ENCODE measurements around the gene SPRR5. TPM values are rescaled to one million over a fixed set of nuclear protein-coding genes. Genes with fewer than 3 reads are reported as not detected.

Gene SPRR5, protein sequence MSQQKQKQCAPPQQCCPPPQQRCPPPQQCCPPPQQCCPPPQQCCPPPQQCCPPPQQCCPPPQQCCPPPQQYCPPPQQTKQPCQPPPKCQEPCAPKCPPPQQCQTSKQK
- total RNA-seq (2014; rRNA removed; shearing (Covaris generic)): not detected in 2 replicates
- polyA plus RNA-seq (2014; cell fraction: nucleus; rRNA removed): not detected in 2 replicates

DNA sequence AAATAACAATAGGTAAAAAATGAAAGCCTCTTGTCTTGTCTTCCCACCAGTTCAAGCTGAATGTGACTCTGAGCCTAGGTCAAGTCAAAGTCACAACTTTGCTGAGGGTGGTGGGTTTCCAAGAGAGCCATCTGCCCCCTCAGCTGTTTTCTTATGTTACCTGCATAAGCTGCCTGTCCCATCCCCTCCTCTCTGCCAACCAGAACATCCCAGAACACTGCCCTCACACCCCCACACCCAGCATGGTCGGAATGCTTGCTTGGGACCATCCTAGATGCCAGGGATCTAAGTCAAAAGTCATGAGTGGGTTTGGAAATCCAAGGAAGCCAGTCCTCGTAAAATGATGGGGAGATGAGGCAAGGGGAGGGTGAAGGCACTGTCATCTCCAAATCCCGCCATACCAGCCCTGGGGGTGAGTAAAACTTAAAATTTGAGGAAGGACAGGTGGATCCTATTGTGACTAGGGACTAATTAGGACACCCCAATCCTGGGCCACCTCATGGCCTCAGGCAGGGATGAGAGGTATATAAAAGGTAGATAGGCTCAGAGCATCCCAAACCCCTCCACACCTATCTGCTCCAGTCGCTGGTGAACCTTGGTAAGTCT lies at the start of gene SPRR5:
Gene SPRR5 (plus strand): TSS at position 556 of the 606 bp plus-strand sequence. CDS start 1,349 bp downstream, outside the sequence.
- no peak for DNase-seq (ENCODE audit: extremely low read depth, low read depth)

DNA sequence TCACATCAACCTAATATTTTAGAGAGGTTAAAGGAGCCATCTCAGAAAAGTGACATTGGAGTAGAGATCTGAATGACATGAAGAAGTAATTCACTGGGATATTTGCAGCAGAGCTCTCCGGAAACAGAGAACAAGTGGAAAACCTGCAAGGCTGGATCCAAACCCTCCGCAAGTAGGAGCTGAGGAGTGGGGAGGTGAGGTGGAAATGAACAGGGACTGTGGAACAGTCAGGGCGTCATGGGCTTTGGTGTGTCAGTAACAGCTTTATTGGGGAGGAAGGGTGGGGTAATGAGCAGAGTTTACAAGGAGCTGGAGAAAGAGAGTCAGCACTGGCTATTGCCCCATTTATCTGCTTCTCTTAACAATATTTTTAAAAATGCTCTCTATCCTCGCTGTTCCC lies 48.0 kb upstream of the SPRR5 start:
- DNase-seq (ENCODE audit: extremely low read depth, low read depth): no peak

DNA sequence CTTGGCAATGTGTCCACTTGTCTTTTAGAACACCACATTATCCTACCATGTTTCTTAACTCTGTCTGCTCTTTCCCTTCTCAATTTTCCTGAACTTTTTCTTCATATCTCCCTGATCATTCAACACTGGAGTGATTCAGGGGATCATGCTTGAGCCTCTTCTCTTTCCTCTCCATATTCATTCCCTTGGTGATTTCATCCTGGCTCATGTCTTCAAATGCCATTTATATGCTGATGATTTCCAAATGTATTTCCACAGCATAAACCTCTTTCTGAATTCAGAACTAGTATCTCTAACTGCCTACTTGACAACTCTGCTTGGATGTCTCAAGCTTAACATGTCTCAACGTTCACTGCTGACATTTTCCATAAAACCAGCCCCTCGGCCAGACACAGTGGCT lies 47.1 kb upstream of the SPRR5 start:
- no peak for DNase-seq (ENCODE audit: extremely low read depth, low read depth)

DNA sequence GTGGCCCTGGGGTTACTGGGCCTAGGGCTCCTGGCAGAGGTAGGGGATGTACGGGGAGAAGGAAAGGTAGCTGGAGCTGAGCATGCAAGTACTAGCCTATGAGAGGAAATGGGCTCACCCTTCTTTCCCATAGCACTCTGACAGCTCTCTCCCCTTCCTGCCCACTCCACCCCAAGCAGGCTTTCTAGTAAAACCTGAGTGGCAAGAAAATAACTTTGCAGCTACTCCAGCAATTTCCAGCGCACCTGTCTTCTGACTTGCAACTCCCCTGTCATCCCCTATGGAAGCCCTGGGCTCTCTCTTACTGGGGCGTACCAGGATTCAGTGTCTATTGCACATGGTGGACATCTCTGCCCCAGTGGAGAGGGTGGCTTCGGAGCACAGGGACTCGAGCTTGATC lies 45.4 kb upstream of the SPRR5 start:
- no peak for DNase-seq (ENCODE audit: extremely low read depth, low read depth)

DNA sequence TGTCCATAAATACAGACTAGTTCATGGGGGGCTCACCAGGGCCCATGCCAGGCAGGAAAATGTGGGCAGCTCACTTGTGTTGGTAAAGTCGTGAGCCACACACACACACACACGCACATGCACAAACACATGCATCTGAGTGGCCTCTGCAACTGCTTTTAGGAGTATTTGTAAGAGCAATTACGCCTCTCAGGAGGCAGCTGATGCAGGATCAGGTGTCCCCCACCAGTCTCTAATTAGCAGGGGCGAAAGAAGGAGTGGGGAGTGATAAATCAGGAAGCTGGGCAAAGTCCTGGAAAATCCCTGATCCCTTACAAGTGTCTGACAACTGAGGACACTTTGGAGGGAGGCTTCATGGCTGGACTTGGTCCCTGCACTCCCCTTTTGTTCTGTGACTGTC lies 44.4 kb upstream of the SPRR5 start:
- no peak for DNase-seq (ENCODE audit: extremely low read depth, low read depth)

DNA sequence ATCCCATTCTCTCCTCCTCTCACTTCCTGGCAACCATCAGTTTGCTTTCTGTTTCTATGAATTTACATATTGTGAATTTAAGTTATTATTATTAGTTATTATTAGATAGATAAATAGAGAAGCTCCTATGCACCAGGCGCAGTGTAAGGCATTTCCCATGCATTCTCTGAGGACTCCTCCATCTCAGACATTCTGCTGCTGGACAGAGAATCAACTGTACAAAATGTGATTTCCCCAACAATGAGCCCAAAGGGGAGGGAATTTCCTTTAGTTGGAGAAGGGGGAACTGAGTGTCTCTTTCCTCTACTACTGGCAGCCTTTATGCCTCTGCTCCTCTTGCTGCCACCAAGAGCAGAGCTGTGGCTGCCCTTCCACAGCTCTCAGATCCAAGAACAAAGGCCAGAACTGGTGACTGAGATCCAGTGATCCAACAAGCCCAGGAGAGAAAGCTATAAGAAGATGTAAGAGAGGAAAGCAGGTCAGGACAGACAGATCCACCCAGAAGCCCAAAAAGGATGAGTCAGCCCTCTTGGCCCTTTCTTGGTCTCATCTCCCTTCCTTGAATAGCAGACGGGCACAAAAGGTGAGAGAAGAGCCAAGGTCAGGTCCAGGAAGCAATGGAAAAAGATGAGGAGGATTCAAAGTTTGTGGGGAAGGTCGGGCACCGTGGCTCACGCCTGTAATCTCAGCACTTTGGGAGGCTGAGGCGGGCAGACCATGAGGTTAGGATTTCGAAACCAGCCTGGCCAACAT lies 42.1 kb upstream of the SPRR5 start:
- DNase-seq (ENCODE audit: extremely low read depth, low read depth): no peak

DNA sequence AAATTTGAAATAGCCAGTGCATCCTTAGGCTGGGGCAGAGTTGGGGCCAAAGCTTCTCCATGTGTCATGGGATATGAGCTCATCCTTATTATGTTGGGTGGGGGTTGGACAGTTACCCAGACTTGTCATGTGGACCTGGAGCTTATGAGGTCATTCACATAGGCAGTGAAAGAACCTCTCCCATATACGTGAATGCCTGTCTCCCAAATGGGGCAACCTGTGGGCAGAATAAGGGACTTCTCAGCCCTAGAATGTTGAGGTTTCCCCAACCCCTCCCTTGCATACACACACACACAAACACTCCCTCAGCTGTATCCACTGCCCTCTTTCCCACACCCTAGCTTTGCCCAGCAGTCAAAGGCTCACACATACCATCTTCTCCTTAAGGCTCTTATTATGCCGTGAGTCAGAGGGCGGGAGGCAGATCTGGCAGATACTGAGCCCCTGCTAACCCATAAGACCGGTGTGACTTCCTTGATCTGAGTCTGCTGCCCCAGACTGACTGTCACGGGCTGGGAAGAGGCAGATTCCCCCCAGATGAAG lies 40.9 kb upstream of the SPRR5 start:
- no peak for DNase-seq (ENCODE audit: extremely low read depth, low read depth)

DNA sequence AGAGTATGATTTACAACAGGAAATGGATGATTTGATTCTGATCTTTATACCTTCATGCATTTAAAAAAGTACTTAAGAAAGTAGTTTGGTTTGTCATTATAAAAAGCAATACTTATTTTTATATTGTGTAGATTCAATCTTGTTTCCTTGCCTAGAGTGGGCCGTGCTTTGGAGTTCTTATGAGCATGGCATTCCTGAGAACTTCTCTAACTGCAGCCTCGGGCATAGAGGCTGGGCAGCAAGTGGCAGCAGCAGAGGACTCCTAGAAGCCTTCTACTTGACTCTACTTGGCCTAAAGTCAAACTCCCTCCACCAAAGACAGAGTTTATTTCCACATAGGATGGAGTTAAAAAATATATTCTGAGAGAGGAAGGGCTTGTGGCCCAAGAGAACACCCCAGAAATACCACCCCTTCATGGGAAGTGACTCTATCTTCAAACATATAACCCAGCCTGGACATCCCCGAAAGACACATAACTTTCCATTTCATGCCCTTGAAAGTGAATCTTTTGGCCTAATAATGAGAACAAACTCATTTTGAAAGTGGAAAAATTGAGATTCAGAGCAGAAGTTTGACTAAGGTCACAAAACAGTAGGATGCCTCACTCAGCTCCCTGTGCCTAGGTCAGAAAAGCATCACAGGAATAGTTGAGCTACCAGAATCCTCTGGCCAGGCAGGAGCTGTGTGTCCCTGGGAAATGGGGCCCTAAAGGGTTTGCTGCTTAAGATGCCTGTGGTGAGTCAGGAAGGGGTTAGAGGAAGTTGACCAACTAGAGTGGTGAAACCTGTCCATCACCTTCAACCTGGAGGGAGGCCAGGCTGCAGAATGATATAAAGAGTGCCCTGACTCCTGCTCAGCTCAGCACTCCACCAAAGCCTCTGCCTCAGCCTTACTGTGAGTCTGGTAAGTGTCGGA lies 39.1 kb upstream of the SPRR5 start, which contains the start of gene IVL:
Gene IVL (plus strand): TSS at position 861 of the 916 bp plus-strand sequence. CDS start 1,252 bp downstream, outside the sequence.
- DNase-seq (ENCODE audit: extremely low read depth, low read depth): no peak

DNA sequence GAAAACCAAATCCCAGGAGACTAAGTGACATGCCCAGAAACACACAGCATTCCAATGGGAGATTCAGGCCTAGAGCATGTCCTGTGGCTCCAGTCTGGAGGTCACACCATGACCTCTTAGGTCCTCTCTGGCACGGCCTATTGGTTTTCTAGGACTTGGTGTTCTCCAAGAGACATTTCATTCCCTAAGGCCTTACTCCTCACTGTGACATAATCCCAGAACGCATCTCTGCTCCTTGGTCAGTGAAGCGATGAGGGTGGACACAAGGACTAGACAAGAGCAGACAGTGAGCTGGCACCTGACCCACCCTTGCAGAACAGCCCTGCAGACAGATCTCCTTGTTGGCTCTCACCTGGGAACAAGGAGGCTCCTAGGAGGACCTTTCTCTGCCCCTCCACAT lies 37.8 kb upstream of the SPRR5 start:
- DNase-seq (ENCODE audit: extremely low read depth, low read depth): no peak

DNA sequence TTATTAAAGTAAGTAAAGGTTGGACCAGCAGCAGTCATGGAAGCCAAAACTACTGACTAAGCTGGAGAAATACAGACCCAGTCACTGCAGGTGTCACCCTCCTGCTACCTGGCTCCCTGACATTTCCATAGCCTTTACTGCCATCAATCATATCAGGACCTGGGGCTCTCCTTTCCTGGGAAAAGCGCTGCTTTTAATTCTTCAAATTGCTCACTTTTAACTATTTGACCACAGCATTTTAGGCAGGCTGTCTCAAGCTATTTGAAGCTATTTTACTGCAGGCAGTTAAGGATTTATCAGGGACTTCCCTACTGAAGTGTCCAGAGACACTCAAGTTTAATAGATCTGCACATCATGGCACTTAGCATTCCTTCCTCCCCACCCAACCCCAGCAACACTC lies 34.5 kb upstream of the SPRR5 start:
- DNase-seq (ENCODE audit: extremely low read depth, low read depth): no peak

DNA sequence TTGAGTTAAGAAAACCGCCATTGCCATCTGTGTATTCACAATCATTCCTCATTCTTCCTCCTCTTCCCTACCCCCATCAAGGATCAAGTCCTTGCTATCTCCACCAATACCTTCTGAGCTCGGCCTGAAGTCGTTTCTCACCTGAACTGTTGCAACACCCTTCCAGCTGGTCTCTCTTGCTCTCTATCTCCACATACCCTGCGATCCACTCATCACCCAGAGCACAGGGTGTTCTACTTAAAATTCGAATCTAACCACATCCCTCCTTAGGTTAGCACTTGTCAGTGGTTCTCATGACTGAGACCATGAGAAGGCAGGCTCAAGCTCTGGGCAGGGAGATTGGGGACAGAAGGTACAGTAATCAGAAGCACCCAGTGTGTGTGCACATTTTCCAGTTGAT lies 34.1 kb upstream of the SPRR5 start:
- DNase-seq (ENCODE audit: extremely low read depth, low read depth): no peak

DNA sequence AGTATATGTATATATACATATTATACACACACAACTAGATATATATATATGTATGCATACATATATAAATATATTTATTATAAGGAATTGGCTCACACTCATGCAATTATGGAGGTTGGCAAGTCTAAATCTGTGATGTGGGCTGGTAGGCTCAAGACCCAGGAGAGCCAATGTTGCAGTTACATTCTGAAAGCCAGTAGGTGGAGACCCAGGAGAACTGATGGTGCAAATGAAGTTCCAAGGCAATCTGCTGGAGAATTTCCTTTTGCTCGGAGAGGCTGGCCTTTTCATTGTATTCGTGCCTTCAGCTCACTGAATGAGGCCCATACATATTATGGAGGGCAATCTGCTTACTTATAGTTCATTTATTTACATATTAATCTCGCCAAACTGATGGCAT lies 29.2 kb upstream of the SPRR5 start:
- DNase-seq (ENCODE audit: extremely low read depth, low read depth): peak; percentile 44

DNA sequence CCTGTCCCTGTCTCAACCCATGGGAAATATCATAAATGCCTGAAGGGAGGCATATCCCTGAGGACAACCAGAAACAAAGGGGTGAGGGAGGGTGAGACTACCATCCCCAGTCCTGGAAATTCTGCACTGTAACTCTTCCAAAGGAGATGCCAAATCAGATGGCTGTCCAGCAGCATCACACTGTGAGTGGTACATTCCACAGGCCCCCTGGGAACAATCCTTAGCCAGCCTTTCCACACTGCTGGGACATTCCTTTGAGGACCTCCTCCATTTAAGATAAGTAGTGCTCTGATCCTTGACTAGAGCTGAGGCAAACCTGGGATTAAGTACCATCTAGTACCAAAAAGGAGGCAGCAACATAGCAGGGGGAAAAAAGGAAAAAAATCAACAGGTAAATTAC lies 27.9 kb upstream of the SPRR5 start:
- no peak for DNase-seq (ENCODE audit: extremely low read depth, low read depth)

DNA sequence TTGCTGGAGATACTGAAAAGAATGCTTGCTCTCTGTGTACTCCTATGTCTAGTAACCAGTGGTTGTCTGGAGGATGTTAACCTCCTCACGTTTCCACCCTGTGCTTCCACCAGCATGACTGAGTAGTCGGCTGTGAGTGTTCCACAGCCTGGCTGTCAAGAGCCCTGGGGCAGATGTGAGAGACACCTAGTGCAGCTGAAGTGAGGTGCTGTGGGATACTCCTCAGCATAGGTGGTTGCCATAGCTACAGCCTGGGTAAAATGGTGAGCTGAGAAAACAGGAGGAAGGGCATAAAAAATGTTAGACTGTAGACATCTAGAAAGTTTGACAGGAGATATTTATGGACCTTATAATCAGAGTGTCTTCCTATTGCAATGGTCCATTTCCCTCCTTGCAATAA lies 22.8 kb upstream of the SPRR5 start:
- DNase-seq (ENCODE audit: extremely low read depth, low read depth): no peak

DNA sequence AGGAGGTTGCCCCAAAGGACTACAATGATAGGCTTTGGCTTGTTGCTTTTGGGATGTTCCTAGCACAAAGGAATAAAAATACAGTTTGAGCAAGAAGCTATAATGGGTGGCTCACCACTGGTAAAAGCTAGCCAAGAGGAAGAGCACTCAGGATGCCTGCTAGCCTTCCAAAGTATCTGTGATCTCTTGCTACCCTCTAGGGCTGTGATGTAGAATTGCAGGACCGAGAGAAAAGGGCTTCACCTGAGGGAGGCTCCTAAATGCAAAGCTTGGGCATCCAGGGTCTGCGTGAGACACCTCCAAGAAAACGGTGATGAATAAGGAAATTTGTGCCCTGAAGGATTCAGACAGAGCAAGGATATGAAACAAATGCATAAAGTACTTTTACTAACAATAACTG lies 20.9 kb upstream of the SPRR5 start:
- peak; percentile 13 for DNase-seq (ENCODE audit: extremely low read depth, low read depth)

DNA sequence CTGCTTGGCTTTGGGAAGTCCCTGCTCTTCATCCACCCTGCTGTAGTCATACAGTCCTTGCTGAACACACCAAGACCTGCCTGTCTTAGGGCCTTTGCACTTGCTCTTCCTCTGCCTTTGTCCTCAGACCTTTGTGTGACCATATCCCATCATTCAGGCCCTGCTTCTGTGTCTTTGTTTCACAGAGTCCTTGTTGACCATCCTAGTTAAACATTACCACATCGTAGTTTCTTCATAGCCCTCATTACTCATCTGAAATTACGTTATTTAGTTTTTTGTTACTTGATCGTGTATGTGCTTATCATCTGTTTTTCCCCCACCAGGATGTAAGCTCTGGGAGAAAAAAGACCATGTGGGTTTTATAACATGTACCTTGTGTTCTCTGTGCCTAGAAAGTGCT lies 18.3 kb upstream of the SPRR5 start:
- DNase-seq (ENCODE audit: extremely low read depth, low read depth): no peak

DNA sequence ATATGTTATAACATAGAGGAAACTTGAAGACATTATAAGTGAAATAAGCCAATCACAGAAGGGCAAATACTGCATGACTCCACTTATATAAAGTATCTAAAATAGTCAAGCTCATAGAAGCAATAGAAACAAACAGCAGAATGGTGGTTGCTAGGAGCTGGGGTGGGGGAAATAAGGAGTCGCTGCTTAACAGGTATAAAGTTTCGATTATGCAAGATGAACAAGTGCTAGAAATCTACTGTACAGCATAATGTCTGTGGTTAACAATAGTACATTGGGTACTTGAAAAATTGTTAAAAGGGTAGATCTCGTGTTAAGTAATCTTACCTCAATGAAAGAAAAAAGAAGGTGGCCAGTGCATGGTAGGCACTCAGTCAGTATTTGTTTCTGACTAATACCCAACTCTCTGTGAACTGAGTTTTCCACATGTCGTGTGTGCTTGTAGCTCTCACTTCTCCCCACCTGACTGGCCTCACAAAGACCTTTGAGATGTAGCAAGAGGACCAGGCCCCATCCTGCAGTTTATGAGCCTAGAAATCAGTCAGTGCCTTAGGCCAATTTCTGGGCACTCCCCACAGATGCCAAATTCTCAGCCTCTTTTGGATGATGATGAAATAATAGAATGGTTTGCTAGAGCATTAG lies 14.7 kb upstream of the SPRR5 start:
- DNase-seq (ENCODE audit: extremely low read depth, low read depth): no peak

DNA sequence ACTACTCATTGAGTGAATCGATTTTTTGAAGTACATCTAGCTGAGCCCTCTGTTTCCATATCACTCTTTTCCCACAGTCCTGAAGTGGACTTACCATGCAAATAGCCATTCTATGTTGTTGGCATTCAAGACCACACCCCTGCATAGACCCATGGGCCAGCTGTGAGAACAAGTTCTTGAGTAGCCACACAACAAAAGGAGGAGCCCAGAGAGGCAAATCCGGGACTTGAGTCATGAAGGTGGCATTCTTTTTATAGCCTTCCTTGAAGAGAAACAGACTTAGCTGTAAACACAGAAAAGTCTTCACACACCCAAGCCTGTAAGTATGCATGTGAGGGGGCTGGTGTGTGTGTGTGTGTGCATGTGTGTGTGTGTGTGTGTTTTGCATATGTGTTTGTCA lies 13.8 kb upstream of the SPRR5 start:
- DNase-seq (ENCODE audit: extremely low read depth, low read depth): no peak

DNA sequence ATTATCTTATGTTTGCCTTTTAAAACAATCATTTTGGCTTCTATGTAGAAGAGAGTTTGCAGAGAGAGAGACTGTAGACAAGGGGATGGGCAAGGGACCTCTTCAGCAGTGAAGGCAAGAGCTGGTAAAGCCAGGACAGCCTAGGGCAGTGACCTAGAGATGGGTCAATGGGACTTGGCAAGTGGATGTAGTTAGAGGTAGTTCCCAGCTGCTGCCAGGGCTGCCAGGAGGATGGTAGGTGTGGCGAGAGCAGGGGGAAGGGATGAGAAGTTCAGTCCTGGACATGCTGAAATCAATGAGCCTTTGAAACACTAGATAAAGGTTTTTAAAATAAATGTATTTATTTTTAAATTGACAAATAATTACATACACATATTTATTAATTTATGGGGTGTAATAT lies 6.4 kb upstream of the SPRR5 start:
- DNase-seq (ENCODE audit: extremely low read depth, low read depth): no peak

DNA sequence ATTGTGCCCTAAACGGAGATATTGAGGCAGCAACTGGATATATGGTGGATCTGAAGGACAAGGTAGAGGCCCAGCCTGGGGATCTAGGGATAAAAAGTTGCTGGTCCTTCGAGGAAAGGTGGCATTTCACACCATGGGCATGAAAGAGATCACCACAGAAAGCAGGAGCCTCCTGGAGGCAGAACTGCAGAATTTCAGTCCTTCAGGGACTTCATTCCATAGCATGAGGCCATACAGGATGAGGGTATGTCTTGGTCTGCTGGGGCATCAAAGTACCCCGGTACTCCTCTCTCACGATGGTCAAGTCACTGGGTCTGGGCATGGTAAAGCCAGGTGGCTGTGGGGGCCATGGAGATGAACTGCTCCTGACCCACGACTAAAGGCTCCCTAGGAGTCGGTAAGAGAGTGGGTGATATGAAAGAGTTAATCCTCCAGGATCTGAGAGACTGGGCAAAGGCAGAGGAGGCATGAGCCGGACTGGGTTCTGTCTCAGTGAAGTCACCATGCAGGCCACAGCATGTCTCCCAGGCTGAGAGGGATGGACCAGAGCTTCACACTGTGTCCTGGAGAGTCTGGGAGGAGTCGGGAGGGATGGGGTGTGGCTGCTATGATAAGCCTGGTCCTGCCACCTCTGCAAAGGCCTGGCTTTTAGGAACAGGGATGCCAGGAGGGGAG lies 5.8 kb upstream of the SPRR5 start:
- no peak for DNase-seq (ENCODE audit: extremely low read depth, low read depth)
